DMS79 treated with DMSO at 0.1 percent for 48 hours (cell line): ENCODE measurements around the gene MAN2A1.
A peak's percentile ranks its signal among the peaks of the same experiment; 100 is the strongest.

Experiments used
- DNase-seq: peaks from one replicate; lab custom pipeline; 2025; lab: John Stamatoyannopoulos, UW

MAN2A1 gene

DNA sequence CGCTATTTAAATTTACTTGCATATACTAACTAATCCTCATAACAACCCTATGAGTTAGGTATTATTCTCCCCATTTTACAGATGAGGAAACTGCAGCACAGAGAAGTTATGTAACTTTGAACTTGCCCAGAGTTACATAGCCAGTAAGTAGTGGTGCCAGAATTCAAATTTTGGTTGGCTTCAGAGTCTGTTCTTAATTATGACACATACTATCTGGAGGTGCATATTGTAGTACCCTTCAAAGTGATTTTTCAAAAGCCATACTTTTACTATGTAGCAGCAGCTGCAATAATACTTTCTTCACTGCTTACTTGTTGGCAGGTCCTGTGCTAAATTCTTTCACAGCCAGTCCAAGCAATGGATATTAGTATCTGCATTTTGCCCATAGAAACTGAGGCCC, 16.4 kb downstream of the MAN2A1 start:
- no peak for DNase-seq

DNA sequence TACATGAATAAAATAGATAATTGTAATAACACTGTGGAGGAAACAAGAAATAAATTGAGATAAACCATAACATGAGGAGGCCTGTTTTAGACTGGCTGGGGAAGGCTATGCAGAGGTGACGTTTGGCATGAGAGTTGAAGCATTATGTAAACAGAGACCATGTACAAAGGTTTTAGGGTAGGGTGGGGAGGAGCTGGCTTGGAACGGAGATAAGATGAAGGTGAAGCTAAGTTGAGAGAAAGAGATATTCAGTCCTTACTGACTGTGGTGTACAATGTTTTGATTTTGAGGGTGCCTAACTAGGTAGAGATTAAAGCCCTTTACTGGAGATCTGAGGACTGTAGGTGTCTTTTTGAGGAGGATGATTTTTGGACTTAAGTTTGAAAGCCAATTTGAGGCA, 17.8 kb downstream of the MAN2A1 start:
- no peak for DNase-seq

DNA sequence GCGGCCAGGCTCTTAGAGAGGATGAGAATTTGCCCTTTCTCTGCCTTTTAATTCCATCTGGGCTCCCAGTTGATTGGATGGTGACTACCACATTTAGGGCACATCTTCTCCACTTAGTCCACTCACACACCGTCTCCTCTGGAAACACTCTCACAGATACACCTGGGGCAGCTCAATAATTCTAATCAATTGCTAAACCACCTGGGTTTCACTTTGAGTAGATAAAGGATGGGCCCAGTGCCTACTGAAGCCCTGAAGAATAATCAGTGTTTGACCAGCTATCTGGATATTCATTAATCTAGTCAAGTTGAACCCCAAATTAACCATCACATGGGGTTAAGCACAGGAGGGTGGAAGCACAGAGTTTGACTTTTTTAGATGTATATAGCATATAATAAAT, 19.1 kb downstream of the MAN2A1 start:
- DNase-seq, result no peak

DNA sequence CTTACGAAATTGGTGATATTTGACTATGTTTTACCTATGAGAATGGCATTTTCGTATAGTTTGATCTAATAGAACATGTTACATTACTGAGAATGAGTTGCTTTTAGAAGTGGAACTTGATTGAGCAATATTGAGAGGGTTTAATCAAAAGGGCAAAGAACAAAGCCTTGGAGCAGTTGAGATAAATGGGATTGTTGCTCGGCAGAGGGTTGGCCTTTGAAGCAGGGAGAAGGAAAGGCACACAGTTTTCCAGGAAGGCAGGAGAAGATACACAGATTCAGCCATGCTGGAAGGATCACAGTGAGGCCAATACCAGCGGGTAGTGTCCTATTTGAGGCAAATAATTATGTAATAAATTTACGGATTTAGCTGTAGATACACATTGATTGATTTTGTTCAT, 19.5 kb downstream of the MAN2A1 start:
- no peak for DNase-seq

DNA sequence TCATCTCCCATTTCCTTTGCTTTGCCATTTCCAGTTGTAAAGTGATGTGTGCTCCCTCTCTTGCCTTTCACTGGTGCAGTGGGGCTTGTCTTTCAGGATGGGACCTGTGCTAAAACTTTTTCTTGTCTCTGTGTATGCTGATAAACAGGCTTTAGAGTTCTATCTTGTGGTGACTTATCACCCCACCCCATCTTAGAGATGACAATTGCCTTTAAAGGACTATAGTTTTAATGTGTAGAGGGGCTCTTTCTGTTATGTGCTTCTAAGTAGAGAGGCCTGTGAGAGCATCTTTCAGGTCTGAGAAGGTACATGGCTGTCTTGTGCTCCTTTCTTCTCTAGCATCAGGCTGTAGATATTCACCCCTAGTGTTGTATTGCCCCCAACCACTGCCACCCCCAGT, 21.9 kb downstream of the MAN2A1 start:
- no peak for DNase-seq

DNA sequence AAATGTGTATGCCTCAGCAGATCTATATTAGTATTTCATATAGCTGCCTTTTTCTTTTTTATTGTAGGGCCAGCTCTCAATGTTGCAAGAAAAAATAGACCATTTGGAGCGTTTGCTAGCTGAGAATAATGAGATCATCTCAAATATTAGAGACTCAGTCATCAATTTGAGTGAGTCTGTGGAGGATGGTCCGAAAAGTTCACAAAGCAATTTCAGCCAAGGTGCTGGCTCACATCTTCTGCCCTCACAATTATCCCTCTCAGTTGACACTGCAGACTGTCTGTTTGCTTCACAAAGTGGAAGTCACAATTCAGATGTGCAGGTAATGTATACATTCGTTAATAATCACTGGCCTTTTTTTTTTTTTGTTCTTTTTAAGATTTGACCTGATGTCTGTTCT, 23.7 kb downstream of the MAN2A1 start:
- DNase-seq, result no peak

DNA sequence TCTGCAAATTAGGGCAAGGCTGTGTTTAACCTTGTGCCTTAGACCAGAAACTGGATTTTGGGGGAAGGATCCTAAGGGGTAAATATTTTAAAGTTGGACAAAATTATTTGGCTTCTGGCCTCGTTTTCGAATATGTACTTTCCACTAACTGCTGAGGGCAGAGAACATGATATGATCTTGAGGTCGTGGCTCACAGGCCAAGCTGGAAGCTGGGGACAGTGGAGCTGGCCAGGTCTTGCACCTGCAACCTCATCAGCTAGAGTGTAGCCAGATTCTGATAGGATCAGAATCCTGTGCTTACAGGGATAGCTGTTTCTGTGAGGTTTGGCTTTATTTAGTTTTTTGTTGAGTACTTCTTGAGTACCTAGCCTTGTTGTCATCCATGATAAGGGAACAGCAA, 24.9 kb downstream of the MAN2A1 start:
- DNase-seq, result no peak

DNA sequence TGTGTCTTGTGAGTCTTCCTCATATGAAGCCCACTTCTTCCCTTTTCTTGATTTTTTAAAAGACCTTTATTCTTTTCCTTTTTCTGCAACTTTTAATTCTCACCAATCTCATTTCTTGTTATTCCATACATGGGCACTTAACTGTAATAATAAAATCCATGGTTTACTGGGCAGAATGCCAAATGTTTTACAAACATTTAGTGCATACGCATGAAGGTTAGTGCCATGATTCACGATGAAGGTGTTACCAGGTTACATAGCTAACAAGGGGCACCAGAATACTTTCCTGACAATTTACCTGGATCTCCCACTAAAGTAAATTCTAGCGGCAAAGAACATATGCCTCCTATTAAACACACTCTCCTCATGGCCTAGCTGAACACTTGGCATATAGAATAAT, 28.5 kb downstream of the MAN2A1 start:
- no peak for DNase-seq

DNA sequence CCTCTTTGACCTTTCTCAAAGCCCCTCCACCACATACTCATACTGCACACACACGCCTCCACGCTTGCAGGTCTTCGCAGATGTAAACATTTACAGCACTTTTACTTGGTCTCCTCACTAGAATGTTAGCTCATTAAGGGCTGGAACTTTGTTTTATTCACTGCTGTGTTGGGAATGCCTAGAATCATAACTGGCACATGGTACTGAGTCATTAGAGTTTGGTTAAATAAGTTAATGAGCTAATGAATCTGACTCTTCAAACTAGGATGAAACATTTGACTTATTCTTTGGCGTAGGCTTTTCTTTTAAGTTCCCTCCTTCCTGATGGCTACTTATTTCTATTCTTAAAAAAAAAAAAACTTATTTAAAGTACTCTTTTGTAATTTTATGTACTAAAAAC, 28.9 kb downstream of the MAN2A1 start:
- no peak for DNase-seq

DNA sequence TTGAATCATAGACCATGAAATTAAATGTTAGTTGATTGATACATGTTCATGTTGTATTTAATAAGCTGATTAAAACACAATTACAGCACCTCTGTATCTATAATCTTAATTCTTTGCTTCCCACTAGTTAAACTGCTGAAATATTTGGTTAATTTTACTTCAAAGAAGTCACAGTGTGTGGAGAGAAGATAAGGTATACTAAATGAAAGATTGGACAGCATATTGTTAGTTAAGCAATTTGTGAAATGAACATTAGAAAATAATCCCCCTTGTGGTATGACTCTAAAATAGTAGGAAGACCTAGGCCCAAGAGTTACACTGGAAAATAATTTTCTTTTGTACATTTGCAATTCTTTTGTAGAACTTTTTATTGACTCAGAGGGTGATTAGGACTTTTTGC, 30.3 kb downstream of the MAN2A1 start:
- DNase-seq, result no peak

DNA sequence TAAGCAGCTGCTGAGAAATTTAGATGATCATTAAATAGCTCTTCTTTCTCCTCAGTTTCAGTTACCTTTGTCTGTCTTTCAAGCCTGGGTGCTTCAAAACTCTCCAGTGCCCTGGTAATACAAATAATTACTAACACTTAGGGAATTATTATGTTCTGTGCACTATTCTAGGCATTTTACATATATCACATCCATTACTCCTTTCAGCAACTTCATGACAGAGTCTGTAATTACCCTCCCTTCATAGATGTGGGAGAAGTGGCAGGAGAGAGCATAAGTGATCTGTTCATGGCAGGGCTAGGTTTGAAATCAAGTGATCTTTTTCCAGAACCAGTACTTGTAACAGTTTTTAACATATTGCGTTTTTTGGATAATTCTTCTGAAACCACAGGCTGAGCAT, 32.0 kb downstream of the MAN2A1 start:
- DNase-seq, result no peak

DNA sequence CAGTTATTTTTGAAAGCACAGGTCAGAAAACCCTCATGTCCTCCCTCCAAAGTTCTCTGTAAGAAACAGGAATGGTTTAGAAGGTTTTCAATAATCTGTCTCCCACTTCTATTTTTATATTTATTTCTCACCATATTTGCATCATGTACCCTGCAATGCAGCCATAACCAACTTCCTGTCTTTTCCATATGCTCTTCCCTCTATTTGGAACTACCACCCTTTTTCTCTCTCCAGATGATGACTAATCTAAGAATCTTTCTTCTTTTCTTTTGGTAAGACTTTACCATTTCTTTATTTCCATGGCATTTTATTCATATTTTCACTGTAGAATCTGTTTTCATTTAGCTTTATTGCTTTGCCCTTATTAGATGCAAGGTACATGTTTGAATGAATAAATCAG, 33.9 kb downstream of the MAN2A1 start:
- DNase-seq, result no peak

DNA sequence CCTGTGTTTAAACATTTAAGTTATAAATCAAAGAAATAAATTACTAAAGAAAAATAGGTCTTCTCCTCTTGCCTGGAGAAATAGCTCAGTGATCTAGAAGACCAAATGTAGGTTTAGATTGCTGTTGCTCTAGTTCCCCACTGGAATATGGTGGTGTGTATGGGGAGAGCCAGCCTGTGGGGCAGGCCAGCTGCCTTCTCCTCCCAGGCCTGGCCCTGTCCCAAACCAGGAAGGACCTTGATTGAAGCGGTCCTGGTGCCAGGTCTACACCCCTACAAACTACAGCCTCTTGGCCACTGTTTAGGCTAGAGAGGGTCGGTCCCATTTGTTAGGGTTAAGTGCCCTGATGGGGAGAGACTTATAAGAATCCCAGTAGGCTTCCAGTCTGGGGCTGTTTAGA, 35.4 kb downstream of the MAN2A1 start:
- no peak for DNase-seq

DNA sequence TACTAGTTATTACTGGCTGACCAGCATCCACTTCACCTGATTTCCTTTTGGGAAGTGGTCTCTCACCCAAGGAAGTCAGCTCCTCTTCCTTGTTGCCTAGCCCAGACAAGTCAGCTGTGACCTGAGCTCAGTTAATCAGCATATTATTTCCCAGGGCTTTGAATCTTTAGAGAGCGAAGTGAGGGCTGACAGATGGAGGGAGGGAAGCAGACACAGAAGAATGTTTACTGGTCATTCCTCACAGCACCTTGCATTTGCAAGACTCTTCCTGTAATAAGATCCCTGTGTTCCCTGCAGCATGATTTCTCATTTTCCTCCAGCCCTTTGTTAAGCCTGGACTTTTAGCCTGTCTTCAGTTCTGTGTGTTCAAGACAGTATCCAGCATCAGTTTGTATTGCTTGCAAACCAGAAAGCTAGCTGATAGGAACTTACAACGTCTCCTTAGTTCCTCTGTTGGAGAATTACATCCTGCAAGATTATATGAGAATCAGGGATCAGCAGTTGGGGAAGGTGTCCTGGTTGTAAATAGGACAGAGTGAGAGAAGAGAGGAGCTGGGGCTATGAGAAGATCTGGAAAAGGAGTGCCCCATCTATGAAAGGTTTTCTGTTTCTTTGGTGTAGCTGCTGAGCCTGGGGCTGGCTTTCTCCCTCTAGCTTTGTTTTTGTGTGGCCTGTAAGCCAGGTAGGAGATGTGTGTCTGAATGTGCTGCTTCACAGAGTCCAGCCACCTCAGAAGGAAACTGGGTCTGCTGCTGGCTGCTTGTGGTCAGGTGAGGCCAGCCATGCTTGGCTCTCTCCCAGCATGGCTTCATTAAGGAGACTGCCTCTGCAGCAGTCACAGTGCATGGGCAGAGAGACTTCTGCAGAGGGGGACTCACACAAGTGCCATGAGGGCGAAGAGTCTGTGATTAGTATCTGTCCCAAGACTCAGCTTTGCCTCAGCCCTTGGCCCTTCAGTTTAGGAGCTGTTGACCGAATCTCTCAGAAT, 50.3 kb downstream of the MAN2A1 start:
- peak; percentile 32 for DNase-seq

DNA sequence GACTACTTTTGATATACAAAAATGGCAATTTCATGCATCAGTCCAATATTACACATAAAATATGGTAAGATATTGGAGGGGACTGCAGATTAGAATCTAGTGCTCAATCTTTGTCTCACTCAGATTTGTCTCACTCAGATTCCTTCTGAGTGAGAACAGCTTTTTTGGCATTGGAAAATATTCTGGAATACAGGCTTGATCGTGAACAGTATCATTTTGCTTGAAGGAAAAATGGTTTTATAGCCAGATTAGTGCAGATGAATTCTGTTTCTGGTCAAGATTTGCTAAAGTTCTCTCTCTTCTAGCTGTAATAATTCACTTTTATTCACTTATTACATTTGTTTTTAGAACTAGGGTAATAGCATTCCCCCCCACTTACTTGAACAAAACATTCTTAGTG, 51.2 kb downstream of the MAN2A1 start:
- no peak for DNase-seq

DNA sequence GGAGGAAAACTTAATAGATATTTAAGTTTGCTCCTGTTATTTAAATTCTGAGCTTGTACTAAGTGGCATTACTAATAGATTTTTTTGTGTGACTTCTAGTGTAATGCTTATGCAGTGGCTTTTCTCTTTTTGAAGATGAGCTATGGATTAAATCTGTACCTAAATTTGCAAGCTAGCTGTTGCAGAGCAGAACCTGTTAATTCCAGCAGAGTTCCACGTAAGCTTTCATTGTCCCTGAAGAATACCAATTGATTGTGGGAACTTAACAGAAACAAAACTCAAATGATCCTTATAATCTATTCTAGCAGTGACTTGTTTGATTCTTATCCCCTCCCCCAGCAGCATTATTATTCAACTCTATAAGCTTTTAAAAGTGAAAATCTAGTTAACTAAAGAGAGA, 51.7 kb downstream of the MAN2A1 start:
- no peak for DNase-seq

DNA sequence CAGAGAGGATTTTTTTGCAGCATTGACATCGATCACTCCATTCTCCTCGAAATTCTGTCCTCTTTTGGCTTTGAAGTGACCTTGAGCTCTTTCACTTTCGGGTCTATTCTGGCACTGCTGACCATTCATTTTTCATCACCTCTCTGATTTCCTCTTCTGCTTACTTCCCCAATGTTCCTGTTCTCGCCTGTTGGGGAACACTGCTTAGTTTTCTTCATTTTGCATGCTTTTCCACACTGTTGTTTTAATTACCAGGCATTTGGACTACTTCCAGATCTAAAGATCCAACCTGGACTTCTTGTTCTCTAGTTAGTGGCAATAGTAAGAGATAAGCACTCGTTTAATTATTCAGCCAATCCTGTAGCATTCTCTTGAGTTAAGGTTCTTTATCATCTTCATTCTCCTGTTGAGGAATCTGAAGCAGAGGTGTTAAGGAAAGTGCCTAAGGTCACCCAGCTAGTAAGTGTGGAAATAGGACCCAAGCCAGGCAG, 53.4 kb downstream of the MAN2A1 start:
- DNase-seq, result no peak

DNA sequence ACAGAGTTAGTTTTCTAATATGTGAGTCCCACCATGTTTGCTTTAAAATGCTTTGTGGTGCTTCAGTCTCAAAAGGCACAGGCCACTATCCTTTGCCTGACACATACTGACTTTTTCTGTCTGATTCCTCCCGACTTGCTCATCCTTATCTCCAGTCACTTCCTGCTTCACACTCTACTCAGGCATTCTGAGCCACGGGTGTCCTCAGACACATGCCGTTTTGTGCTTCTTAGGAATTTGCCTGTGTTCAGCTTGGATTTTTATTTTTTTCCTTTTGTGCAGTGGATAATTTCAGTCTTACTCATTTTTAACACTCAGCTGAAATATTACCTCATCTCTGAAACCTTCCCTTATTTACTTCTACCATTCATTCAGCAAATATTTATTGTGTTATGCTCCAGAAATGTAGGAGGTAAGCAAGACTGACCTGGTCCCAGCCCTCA, 54.1 kb downstream of the MAN2A1 start:
- no peak for DNase-seq

DNA sequence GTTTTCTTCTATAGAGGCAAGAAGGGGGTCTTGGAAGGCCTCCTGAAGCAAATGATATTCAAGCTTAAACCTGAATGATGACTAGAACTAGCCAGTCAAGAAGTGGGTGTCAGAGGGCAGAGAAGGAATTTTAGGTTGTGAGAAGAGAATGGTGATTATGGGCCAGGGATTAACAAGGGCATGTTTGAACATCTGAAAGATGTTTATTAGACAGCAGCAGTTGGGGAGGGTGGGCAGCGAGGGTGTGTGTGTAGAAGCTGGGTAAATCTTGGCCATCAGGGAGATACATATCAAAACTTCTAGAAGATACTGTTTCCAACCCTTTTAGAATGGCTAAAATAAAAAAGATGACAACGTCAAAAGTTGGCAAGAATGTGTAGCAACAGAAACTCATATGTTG, 54.5 kb downstream of the MAN2A1 start:
- DNase-seq, result no peak

DNA sequence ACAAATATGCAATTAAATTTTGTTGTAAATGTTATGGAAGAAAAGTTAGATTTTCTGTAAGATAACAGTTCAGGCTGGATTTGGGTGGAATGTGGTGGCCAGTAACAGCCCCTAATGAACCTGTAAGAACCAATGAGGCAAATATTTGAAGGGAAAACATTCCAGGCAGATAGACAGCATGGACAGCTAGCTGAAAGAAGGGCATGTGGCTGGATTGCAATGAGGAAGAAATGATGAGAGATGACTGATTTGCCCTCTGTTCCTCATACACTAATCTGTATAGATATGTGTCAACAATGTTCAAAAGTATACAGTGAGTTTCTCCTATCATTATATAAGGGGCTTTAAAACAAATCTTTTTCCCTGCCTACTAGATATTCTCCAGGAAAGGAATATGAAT, 58.8 kb downstream of the MAN2A1 start:
- no peak for DNase-seq

DNA sequence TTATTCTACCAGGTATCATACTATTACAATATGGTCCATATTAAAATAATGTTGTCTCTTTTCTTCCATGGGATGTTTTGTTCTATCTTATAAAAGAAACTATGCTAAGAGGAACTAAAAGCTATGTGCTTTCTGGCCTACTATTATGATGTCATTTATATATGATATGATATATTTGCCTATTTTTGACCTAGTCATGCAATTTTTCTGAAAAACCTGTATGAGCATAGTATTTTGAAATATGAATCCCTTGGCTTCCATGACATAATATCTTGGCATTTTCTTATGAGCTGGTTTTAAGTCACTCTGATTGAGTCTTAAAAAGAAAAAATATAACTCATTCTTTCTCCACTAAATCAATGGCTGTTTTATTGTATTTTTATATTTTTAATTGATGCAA, 60.7 kb downstream of the MAN2A1 start:
- DNase-seq, result no peak

DNA sequence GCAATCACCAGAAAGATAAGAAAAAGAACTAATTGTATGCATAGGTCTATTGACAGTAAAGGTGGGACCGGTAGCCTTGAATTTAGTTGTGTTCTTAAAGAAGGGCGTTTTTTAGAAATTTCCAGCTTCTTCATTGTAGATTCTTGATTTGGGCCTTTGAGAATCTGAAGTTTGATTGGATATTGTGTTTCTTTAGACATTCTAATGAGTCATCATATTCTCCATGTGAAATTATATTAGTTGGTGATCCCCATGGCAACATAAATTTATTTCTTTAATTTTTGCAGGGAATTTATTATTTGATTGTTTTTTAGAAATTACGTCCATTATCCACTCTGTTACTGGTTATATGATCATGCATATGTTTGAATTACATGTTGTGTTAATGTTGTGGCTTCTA, 63.6 kb downstream of the MAN2A1 start:
- no peak for DNase-seq

DNA sequence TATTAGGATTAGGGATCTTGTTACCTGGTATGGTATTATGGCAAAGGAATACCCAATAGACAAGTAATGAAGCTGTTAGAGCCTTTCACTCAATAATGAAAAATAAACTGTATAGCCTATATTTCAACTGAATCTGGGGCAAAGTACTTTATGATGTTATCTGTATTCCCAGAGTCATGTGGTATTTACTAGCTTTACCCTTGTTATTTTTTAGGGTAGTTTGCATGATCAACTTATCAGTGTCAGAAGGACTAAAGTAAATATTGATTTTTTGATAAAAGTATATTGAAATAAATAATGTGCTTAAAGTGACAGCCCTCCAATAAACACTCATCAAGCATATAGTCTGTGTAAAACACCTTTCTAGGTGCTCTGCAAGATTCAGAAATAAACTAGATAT, 64.6 kb downstream of the MAN2A1 start:
- DNase-seq, result no peak

DNA sequence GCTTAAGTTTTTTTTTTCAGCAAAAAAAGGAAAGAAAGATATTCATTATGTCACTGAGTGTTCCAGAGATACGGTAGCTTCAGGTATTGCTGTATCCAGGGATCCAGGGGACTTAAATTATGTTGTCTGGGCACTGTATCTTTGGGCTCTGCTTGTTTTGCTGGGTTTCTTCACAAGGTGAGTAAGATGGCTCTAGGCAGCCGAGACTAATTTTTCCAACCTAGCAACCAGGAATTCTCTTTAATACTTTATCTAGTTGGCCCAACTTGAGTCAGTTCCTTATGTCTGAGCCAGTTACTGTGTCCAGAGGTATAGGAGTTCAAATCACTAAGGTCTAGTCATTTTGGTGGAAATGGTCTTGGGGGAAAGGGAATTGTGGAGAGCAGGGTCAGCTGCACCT, 66.0 kb downstream of the MAN2A1 start:
- no peak for DNase-seq
